ENCODE measurements around the gene TRIM14.
A peak's percentile ranks its signal among the peaks of the same experiment; 100 is the strongest.
"Not testable (repeated sequence)": the region's sequence is repeated elsewhere in the genome, so short reads cannot be mapped to it uniquely, and the experiment has no call there.

The TRIM14 gene

DNA sequence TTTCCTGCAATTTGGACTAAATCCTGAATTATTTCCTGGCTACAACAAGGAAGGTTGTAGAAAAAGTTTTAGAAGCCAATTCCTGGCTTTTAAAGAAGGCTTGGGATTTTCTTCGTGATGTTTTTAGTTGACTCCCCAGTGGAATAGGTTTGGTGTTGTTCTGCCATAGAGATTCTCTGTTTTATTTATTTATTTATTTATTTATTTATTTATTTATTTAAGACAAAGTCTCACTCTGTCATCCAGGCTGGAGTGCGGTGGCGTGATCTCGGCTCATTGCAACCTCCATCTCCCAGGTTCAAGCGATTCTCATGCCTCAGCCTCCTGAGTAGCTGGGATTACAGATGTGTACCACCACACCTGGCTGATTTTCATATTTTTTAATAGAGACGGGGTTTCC lies 1.9 kb downstream of the TRIM14 start:
- H3K27me3 ChIP-seq (ENCODE audit: control insufficient read depth in 1 of 2, insufficient read depth in 2 of 2, low read length in 2 of 2); H3K4me3 ChIP-seq (ENCODE audit: low read depth in 1 of 2, low read length in 2 of 2); H3K9me3 ChIP-seq (ENCODE audit: control insufficient read depth in 1 of 2, low read length in 2 of 2); H3K9ac ChIP-seq (ENCODE audit: low read depth in 1 of 2, low read length in 2 of 2); H3K36me3 ChIP-seq (ENCODE audit: control insufficient read depth in 1 of 2, insufficient read depth in 2 of 2, low read length in 2 of 2); H3K27ac ChIP-seq (ENCODE audit: low read depth, low read length): not testable (repeated sequence)
- peaks cover 30 to 35% of the 10 kb centered on the region in 2 donors for H3K4me1 ChIP-seq (ENCODE audit: control insufficient read depth in 1 of 2, insufficient read depth in 2 of 2, low read length in 2 of 2)

DNA sequence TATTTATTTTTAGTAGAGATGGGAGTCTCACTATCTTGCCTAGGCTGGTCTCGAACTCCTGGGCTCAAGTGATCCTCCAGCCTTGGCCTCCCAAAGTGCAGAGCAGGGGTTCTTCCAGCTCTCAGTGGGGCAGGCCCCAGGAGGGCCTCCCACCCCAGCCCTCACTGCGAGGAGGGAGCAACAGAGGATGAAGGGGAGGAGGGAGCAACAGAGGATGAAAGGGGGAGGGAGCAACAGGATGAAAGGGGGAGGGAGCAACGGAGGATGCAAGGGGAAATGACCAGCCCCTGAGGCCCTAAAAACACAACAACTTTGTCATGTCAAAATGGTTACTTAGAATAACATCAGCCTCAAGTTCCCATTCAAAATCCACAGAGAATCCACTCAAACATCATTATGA lies 10.0 kb downstream of the TRIM14 start:
- Histone ChIP-seq H3K4me1 (ENCODE audit: control insufficient read depth in 1 of 2, insufficient read depth in 2 of 2, low read length in 2 of 2) (peaks cover 0 to 9% of the 10 kb centered on the region in 2 donors), H3K36me3 (ENCODE audit: control insufficient read depth in 1 of 2, insufficient read depth in 2 of 2, low read length in 2 of 2) (peaks cover 24 to 51% of the 10 kb centered on the region in 2 donors), H3K27ac (ENCODE audit: low read depth, low read length) (no peak overlapping the region), H3K9ac (ENCODE audit: low read depth in 1 of 2, low read length in 2 of 2) (peak overlapping the region in 1 of 2 donors; percentile 2), H3K4me3 (ENCODE audit: low read depth in 1 of 2, low read length in 2 of 2) (no peak overlapping the region), H3K27me3 (ENCODE audit: control insufficient read depth in 1 of 2, insufficient read depth in 2 of 2, low read length in 2 of 2) (no peaks in the 10 kb centered on the region), H3K9me3 (ENCODE audit: control insufficient read depth in 1 of 2, low read length in 2 of 2) (no peaks in the 10 kb centered on the region)

DNA sequence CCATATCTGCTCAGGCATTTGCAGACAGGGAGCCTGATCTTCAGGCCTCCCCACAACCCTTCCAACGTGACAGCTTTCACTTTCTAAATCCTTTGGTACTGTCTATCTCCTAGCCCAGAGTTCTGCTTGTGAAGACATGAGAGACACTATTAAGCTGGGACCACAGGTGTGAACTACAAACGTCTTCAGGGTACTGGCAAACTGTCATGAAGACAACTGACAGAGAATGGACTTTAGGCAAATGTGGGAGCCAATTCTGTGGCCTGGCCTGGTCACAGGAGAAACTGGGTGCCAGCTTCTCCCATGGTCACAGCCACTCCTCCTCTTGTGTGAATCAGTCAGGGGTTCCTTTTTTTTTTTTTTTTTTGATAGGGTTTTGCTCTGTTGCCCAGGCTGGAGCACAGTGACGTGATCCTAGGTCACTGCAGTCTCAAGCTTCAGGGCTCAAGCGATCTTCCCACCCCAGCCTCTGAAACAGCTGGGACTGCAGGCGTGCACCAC lies 10.4 kb downstream of the TRIM14 start:
- Histone ChIP-seq H3K27me3 (ENCODE audit: control insufficient read depth in 1 of 2, insufficient read depth in 2 of 2, low read length in 2 of 2) (no peaks in the 10 kb centered on the region), H3K4me3 (ENCODE audit: low read depth in 1 of 2, low read length in 2 of 2) (no peak overlapping the region), H3K9me3 (ENCODE audit: control insufficient read depth in 1 of 2, low read length in 2 of 2) (no peaks in the 10 kb centered on the region), H3K4me1 (ENCODE audit: control insufficient read depth in 1 of 2, insufficient read depth in 2 of 2, low read length in 2 of 2) (peaks cover 0 to 13% of the 10 kb centered on the region in 2 donors), H3K9ac (ENCODE audit: low read depth in 1 of 2, low read length in 2 of 2) (no peak overlapping the region), H3K27ac (ENCODE audit: low read depth, low read length) (no peak overlapping the region), H3K36me3 (ENCODE audit: control insufficient read depth in 1 of 2, insufficient read depth in 2 of 2, low read length in 2 of 2) (peaks cover 24 to 54% of the 10 kb centered on the region in 2 donors)

DNA sequence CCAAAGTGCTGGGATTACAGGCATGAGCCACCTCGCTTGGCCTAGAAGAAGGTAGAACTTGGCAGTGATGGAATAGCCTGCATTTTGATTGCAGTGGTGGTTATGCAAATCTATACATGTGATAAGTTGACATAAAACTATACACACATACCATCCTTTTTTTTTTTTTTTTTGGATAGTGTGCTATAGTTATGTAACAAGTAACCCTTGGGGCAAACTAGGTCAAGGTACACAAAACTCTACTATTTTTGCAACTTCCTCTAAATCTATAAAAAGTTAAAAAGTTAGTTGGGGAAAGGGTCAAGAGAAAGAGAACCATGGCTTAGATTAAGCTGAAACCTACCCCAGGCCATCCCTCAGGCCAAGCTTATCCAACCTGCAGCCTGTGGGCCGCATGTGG lies 11.1 kb downstream of the TRIM14 start:
- Histone ChIP-seq H3K4me3 (ENCODE audit: low read depth in 1 of 2, low read length in 2 of 2) (no peak overlapping the region), H3K9me3 (ENCODE audit: control insufficient read depth in 1 of 2, low read length in 2 of 2) (no peaks in the 10 kb centered on the region), H3K27me3 (ENCODE audit: control insufficient read depth in 1 of 2, insufficient read depth in 2 of 2, low read length in 2 of 2) (no peaks in the 10 kb centered on the region), H3K27ac (ENCODE audit: low read depth, low read length) (no peak overlapping the region), H3K36me3 (ENCODE audit: control insufficient read depth in 1 of 2, insufficient read depth in 2 of 2, low read length in 2 of 2) (peaks cover 24 to 54% of the 10 kb centered on the region in 2 donors), H3K9ac (ENCODE audit: low read depth in 1 of 2, low read length in 2 of 2) (no peak overlapping the region), H3K4me1 (ENCODE audit: control insufficient read depth in 1 of 2, insufficient read depth in 2 of 2, low read length in 2 of 2) (peaks cover 0 to 13% of the 10 kb centered on the region in 2 donors)

DNA sequence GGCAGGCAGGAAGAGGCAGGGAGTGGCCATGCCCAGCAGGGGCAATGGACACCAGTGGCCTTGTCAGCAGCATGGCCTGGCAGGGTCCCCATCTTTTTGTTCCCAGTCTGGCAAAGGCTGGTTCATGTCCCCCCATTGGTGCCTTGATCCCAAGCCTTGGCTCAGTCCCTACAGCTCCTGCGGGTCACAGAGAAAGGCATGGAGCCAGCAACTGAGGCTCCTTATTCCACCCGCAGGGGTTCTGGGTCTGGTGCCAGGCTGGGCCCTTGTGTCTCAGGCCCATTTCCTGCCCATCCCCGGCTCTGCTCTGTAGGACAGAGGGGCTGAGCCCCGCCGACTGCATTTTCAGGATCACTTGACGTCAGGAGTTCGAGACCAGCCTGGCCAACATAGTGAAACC lies 14.0 kb downstream of the TRIM14 start:
- no peak overlapping the region for H3K27ac ChIP-seq (ENCODE audit: low read depth, low read length)

DNA sequence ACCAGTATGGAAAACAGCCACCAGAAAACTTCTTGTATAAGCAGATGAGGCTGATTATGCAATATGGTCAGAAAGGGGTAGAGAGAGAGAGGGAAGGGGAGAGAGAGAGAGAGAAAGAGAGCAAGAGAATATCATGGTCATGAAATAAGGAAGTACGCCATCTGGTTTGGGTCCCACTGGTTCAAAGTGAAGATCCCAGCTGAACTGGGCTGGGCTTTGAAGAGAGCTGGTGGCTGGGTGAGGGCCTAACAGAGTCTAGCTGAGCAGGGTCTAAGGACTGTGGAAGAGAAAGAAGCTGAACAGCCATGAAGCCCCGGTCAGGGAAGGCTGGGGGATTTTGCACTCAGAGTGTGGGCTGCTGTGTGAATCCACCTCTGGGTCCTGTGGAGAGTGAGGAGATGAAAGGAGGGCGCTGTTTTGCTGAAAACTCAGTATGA lies 14.6 kb downstream of the TRIM14 start:
- H3K27me3 ChIP-seq (ENCODE audit: control insufficient read depth in 1 of 2, insufficient read depth in 2 of 2, low read length in 2 of 2), result no peaks in the 10 kb centered on the region
- H3K27ac ChIP-seq (ENCODE audit: low read depth, low read length), result no peak overlapping the region
- no peak overlapping the region for H3K9ac ChIP-seq (ENCODE audit: low read depth in 1 of 2, low read length in 2 of 2)
- H3K9me3 ChIP-seq (ENCODE audit: control insufficient read depth in 1 of 2, low read length in 2 of 2), result no peaks in the 10 kb centered on the region
- H3K36me3 ChIP-seq (ENCODE audit: control insufficient read depth in 1 of 2, insufficient read depth in 2 of 2, low read length in 2 of 2), result peaks cover 23 to 49% of the 10 kb centered on the region in 2 donors
- no peak overlapping the region for H3K4me3 ChIP-seq (ENCODE audit: low read depth in 1 of 2, low read length in 2 of 2)
- peaks cover 6 to 24% of the 10 kb centered on the region in 2 donors for H3K4me1 ChIP-seq (ENCODE audit: control insufficient read depth in 1 of 2, insufficient read depth in 2 of 2, low read length in 2 of 2)

More for the DNA sequence above, 14.0 kb downstream of the TRIM14 start:
- peaks cover 6 to 19% of the 10 kb centered on the region in 2 donors for H3K4me1 ChIP-seq (ENCODE audit: control insufficient read depth in 1 of 2, insufficient read depth in 2 of 2, low read length in 2 of 2)
- no peaks in the 10 kb centered on the region for H3K9me3 ChIP-seq (ENCODE audit: control insufficient read depth in 1 of 2, low read length in 2 of 2)
- no peak overlapping the region for H3K4me3 ChIP-seq (ENCODE audit: low read depth in 1 of 2, low read length in 2 of 2)
- peaks cover 24 to 49% of the 10 kb centered on the region in 2 donors for H3K36me3 ChIP-seq (ENCODE audit: control insufficient read depth in 1 of 2, insufficient read depth in 2 of 2, low read length in 2 of 2)
- no peaks in the 10 kb centered on the region for H3K27me3 ChIP-seq (ENCODE audit: control insufficient read depth in 1 of 2, insufficient read depth in 2 of 2, low read length in 2 of 2)
- H3K9ac ChIP-seq (ENCODE audit: low read depth in 1 of 2, low read length in 2 of 2), result no peak overlapping the region

DNA sequence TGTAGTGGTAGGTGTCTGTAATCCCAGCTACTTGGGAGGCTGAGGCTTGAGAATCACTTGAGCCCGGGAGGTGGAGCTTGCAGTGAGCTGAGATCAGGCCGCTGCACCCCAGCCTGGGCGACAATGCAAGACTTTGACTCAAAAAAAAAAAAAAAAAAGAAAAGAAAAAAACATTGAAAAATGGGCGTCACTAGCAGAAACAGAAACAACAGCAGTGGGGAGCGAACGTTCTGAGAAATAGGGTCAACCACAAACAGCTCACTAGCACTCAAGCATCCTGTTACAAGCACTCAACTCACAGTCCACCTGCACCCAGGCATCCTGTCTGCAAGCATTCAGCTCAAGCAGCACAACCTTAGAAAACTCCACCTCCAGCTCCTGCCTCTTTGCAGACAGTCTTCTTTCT lies 17.2 kb downstream of the TRIM14 start:
- Histone ChIP-seq H3K27ac (ENCODE audit: low read depth, low read length) (no peak overlapping the region), H3K9ac (ENCODE audit: low read depth in 1 of 2, low read length in 2 of 2) (no peak overlapping the region), H3K4me3 (ENCODE audit: low read depth in 1 of 2, low read length in 2 of 2) (no peak overlapping the region), H3K27me3 (ENCODE audit: control insufficient read depth in 1 of 2, insufficient read depth in 2 of 2, low read length in 2 of 2) (no peaks in the 10 kb centered on the region), H3K9me3 (ENCODE audit: control insufficient read depth in 1 of 2, low read length in 2 of 2) (no peaks in the 10 kb centered on the region), H3K36me3 (ENCODE audit: control insufficient read depth in 1 of 2, insufficient read depth in 2 of 2, low read length in 2 of 2) (peaks cover 33 to 51% of the 10 kb centered on the region in 2 donors), H3K4me1 (ENCODE audit: control insufficient read depth in 1 of 2, insufficient read depth in 2 of 2, low read length in 2 of 2) (peaks cover 6 to 25% of the 10 kb centered on the region in 2 donors)

DNA sequence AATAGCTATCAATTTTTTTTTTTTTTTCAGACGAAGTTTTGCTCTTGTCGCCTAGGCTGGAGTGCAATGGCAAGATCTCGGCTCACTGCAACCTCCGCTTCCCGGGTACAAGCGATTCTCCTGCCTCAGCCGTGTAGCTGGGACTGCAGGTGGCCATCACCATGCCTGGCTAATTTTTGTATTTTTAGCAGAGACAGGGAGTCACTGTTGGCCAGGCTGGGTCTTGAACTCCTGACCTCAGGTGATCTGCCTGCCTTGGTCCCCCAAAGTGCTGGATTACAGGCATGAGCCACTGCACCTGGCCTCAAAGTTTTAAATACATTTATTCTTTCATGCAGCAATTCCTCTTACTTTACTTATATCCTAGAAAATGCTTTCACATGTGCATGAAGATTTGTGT lies 17.6 kb downstream of the TRIM14 start:
- Histone ChIP-seq H3K9ac (ENCODE audit: low read depth in 1 of 2, low read length in 2 of 2) (no peak overlapping the region), H3K4me1 (ENCODE audit: control insufficient read depth in 1 of 2, insufficient read depth in 2 of 2, low read length in 2 of 2) (peaks cover 6 to 25% of the 10 kb centered on the region in 2 donors), H3K36me3 (ENCODE audit: control insufficient read depth in 1 of 2, insufficient read depth in 2 of 2, low read length in 2 of 2) (peaks cover 33 to 52% of the 10 kb centered on the region in 2 donors), H3K4me3 (ENCODE audit: low read depth in 1 of 2, low read length in 2 of 2) (no peak overlapping the region), H3K27me3 (ENCODE audit: control insufficient read depth in 1 of 2, insufficient read depth in 2 of 2, low read length in 2 of 2) (no peaks in the 10 kb centered on the region), H3K27ac (ENCODE audit: low read depth, low read length) (no peak overlapping the region), H3K9me3 (ENCODE audit: control insufficient read depth in 1 of 2, low read length in 2 of 2) (no peaks in the 10 kb centered on the region)

DNA sequence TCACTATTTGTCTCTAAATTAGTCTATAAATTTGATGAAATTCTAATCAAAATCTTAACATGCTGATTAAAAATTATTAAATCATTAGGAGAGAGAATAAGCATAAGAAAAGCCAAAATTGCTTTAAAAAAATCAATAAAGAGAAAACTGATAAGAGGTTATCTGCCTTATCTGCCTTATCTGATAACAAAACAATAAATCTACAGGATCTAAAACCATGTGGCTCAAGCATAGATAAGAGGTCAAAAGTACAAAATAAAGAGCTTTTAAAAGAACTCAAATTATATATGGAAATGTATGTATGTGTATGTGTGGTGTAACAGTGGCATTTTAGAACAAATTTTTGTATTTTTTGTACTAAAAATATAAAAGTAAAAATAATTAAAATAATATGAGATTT lies 18.6 kb downstream of the TRIM14 start:
- H3K27ac ChIP-seq (ENCODE audit: low read depth, low read length), result no peak overlapping the region

DNA sequence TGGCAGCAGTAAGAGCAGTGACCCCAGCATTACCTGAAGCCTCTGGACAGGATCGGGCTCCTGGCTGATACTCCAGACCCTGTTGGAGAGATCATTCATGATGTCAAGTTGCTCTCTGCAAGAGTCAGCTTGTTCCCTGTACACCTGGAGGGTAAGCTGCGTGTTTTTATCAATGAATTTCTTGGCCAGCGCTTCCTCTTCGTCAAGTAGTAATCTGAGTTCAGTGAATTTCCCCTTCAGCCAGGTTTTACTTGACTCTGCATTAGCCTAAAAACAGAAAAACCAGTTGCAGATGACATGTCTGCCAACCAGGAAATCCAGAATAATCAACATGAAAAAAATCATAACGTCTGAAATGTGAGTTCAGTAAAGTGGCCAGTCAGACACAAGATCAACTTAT lies 19.1 kb downstream of the TRIM14 start:
- no peaks in the 10 kb centered on the region for H3K9me3 ChIP-seq (ENCODE audit: control insufficient read depth in 1 of 2, low read length in 2 of 2)
- peaks cover 6 to 24% of the 10 kb centered on the region in 2 donors for H3K4me1 ChIP-seq (ENCODE audit: control insufficient read depth in 1 of 2, insufficient read depth in 2 of 2, low read length in 2 of 2)
- peaks cover 40 to 53% of the 10 kb centered on the region in 2 donors for H3K36me3 ChIP-seq (ENCODE audit: control insufficient read depth in 1 of 2, insufficient read depth in 2 of 2, low read length in 2 of 2)
- no peak overlapping the region for H3K27ac ChIP-seq (ENCODE audit: low read depth, low read length)
- H3K4me3 ChIP-seq (ENCODE audit: low read depth in 1 of 2, low read length in 2 of 2), result no peak overlapping the region
- H3K27me3 ChIP-seq (ENCODE audit: control insufficient read depth in 1 of 2, insufficient read depth in 2 of 2, low read length in 2 of 2), result no peaks in the 10 kb centered on the region
- no peak overlapping the region for H3K9ac ChIP-seq (ENCODE audit: low read depth in 1 of 2, low read length in 2 of 2)

More for the DNA sequence above, 18.6 kb downstream of the TRIM14 start:
- Histone ChIP-seq H3K4me3 (ENCODE audit: low read depth in 1 of 2, low read length in 2 of 2) (no peak overlapping the region), H3K4me1 (ENCODE audit: control insufficient read depth in 1 of 2, insufficient read depth in 2 of 2, low read length in 2 of 2) (peaks cover 6 to 25% of the 10 kb centered on the region in 2 donors), H3K27me3 (ENCODE audit: control insufficient read depth in 1 of 2, insufficient read depth in 2 of 2, low read length in 2 of 2) (no peaks in the 10 kb centered on the region), H3K9me3 (ENCODE audit: control insufficient read depth in 1 of 2, low read length in 2 of 2) (no peaks in the 10 kb centered on the region), H3K36me3 (ENCODE audit: control insufficient read depth in 1 of 2, insufficient read depth in 2 of 2, low read length in 2 of 2) (peaks cover 35 to 53% of the 10 kb centered on the region in 2 donors), H3K9ac (ENCODE audit: low read depth in 1 of 2, low read length in 2 of 2) (no peak overlapping the region)
